ENCODE measurements around the gene PXMP4.

The PXMP4 gene

DNA sequence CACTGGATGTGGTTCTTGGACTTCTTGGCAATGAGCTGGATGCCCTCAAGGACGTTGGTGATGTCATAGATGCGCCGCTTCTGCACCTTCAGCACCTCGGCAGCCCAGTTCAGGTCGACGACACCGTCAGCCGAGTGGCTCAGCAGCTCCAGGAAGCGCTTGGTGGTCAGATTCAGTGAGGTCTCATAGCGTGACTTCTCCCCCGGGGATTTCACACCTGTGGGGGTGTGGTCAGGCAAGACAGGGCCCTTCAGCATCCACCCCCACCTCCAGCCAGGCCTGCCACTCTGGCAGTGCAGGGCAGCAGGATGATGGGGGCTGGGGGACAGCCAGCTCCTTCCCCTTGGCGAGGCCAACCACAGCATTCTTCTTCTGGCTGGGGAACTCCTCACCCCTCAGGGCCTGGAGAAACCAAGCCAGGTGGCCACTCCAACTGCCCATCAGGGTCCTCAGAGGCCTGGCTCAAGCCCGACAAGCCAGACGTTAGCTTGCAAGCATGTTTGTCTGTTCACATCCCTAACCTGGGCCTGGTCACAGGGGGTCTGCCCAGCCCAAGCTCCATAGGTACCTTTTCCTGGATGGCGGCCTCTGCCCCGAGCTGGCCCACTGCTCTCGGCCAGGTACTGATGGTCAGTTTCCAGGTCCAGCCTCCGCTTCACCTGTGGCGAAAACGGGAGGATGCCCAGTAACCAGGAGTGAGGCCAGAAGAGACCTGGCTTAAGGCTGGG is 40.2 kb downstream of the PXMP4 start:
- DNase-seq, result no peak
- Mint-ChIP-seq H3K27me3 (ENCODE audit: low read depth, poor library complexity) (peaks cover 2% of the 10 kb centered on the region), H3K4me3 (no peak overlapping the region), H3K27ac (no peak overlapping the region), H3K9me3 (no peaks in the 10 kb centered on the region), H3K36me3 (ENCODE audit: low read depth) (peaks cover 27% of the 10 kb centered on the region), H3K4me1 (peaks cover 44% of the 10 kb centered on the region)
- TF ChIP-seq, protein P1, sequence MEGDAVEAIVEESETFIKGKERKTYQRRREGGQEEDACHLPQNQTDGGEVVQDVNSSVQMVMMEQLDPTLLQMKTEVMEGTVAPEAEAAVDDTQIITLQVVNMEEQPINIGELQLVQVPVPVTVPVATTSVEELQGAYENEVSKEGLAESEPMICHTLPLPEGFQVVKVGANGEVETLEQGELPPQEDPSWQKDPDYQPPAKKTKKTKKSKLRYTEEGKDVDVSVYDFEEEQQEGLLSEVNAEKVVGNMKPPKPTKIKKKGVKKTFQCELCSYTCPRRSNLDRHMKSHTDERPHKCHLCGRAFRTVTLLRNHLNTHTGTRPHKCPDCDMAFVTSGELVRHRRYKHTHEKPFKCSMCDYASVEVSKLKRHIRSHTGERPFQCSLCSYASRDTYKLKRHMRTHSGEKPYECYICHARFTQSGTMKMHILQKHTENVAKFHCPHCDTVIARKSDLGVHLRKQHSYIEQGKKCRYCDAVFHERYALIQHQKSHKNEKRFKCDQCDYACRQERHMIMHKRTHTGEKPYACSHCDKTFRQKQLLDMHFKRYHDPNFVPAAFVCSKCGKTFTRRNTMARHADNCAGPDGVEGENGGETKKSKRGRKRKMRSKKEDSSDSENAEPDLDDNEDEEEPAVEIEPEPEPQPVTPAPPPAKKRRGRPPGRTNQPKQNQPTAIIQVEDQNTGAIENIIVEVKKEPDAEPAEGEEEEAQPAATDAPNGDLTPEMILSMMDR (IDR thresholded peaks at IDR 0.05), result no peak

DNA sequence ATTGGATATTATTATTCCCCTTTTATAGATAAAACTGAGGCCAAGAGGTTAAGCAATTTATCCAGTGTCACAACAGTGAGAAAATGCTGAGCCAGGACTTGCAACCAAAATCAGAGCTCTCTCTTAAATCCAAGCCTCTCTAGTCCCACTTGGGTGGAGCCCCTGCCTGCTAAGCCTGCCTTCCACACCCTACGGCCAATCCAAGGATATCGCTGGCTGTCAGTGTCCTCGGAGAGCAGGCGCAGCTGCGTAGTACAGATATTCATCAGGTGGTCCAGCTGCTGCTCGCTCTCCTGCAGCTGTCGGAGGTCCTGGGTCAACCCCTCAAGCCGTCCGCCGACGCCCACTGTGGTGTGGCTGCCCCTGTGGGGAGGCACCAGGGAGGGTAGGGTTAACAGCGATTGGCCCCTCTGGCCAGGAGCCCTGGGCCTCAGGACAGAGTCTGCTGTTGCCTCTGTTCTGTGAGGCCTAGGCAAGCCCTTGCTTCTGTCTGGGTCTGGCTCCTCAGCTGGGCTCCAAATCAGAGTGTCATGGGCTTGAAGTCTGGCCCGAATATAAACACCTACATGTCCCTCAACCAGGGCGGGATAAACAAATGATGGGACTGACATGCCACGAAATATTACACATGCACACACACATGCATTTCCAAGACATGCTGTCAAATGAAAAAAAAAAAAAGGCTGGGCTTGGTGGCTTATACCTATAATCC is 42.0 kb downstream of the PXMP4 start:
- no peak overlapping the region for H3K27ac Mint-ChIP-seq
- no peak for DNase-seq

DNA sequence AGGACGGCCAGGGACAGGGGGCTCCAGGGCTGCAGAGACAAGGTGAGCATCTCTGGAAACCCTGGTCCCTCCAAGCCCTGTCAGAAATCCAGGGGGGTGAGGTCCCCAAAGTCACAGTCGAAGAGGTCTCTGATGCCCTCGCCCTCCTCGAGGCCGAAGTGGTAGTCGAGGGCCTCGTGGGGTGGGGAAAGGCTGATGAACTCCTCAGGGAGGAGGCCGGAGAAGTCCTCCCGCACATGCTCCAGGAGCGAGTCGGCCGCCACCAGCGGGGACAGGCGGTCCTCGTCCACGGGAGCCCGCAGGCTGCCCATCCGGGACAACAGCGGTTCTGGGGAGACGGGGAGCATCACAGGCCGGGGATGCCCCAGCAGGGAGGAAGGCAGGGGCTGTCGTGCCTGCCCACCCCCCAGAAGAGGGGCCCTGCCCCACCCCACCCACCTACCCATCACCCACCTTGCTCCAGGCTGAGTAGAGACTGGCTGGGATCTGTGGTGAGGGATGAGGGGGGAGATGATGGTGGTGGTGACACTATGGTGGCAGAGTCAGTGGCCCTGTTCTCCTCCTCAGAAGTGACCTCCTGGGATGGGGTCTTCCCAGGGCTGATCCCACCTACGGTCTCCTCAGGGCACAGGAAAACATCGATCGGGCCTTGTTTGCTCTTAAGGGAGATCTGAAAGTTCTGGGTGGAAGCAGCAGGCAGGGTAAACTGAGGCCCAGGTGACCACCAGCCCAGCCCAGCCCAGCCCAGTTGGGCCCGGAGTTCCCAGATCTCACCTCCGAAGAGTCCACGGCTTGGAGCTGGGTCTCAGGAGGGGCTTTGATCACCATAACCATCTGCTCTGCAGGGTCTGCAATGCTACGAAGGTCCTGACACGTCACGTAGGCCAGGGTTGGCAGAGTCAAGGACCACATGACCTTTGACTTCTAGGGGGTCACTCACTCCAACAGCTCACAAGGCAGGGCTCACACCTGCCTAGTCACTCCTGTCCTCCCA is 43.2 kb downstream of the PXMP4 start:
- DNase-seq, result no peak
- H3K36me3 Mint-ChIP-seq (ENCODE audit: low read depth), result peaks cover 29% of the 10 kb centered on the region
- no peaks in the 10 kb centered on the region for H3K9me3 Mint-ChIP-seq
- no peak overlapping the region for H3K4me3 Mint-ChIP-seq
- H3K27me3 Mint-ChIP-seq (ENCODE audit: low read depth, poor library complexity), result peaks cover 2% of the 10 kb centered on the region
- peaks cover 46% of the 10 kb centered on the region for H3K4me1 Mint-ChIP-seq
- TF ChIP-seq, protein P1 (IDR thresholded peaks at IDR 0.05), result no peak
- H3K27ac Mint-ChIP-seq, result no peak overlapping the region

More for the DNA sequence above, 42.0 kb downstream of the PXMP4 start:
- peaks cover 2% of the 10 kb centered on the region for H3K27me3 Mint-ChIP-seq (ENCODE audit: low read depth, poor library complexity)
- no peak overlapping the region for H3K4me3 Mint-ChIP-seq
- no peaks in the 10 kb centered on the region for H3K9me3 Mint-ChIP-seq
- H3K36me3 Mint-ChIP-seq (ENCODE audit: low read depth), result peaks cover 27% of the 10 kb centered on the region
- TF ChIP-seq, protein P1 (IDR thresholded peaks at IDR 0.05), result no peak
- peaks cover 46% of the 10 kb centered on the region for H3K4me1 Mint-ChIP-seq

DNA sequence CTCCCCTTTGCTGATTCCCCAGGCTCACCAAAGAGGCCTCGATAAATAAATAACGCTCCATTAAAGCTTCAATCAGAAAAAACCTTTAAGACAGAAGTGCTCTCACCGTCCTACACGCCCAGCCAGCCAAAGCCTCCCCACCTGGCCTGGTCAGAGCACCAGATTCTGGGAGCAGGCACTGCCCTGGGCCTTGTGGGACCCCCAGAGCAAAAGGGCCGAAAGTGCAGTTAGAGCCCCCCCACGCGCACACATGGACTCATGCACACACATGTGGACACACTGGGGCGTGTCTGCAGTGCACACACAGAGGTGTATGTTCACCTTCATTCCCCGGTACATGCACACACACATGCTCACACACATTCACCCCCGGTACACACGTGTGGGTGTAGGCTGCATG is 44.0 kb downstream of the PXMP4 start:
- Mint-ChIP-seq H3K4me1 (peaks cover 42% of the 10 kb centered on the region), H3K27me3 (ENCODE audit: low read depth, poor library complexity) (no peaks in the 10 kb centered on the region), H3K36me3 (ENCODE audit: low read depth) (peaks cover 30% of the 10 kb centered on the region), H3K27ac (no peak overlapping the region), H3K4me3 (no peak overlapping the region), H3K9me3 (no peaks in the 10 kb centered on the region)
- TF ChIP-seq, protein P1 (IDR thresholded peaks at IDR 0.05), result no peak
- no peak for DNase-seq

DNA sequence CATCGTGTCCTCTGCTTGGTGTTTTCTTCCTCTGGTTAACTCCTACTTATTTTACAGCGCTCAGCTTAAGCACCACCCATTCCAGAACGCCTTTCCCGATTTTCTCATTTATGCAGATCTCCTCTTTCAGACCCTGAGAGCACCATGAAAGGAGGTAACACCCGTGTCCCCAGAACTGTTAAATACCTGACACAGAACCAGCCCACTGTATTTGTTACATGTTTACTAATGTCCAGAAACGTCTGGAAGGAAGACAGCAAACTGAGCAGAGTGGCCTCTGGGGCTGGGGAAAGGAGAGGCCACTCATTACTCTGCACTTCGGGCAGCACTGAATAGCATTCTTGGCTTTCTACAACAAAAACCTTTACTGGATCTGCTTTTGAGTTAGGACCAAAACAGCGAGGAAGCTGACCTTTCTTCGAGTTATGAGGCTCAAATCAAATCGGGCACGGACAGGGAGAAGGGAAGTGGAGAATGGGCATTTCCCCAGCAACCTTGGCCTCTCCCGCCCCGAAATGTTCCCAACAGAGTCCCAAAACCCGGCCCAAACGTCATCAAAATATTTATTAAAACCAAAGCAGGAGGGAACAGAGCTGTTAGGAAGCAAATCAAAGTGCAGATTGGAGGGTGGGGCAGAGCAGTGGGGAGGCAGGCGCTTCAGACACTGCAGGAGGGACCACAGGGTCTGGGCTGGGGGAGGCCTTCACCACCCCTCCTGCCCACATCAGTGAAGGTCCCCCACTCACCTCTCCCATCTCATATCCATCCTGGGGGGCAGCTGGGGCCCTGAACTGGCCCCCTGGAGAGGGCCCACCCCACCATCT is 44.8 kb downstream of the PXMP4 start:
- Mint-ChIP-seq H3K27me3 (ENCODE audit: low read depth, poor library complexity) (no peaks in the 10 kb centered on the region), H3K9me3 (no peaks in the 10 kb centered on the region), H3K36me3 (ENCODE audit: low read depth) (peaks cover 30% of the 10 kb centered on the region), H3K4me3 (peak overlapping the region; percentile 80), H3K27ac (peak overlapping the region; percentile 1), H3K4me1 (peaks cover 42% of the 10 kb centered on the region)
- TF ChIP-seq, protein P1 (IDR thresholded peaks at IDR 0.05), result no peak
- DNase-seq, result no peak
